ENCODE data around the gene ANTXR2. TPM values are rescaled to one million over a fixed set of nuclear protein-coding genes. Genes with fewer than 3 reads are reported as not detected.
A peak's percentile ranks its signal among the peaks of the same experiment; 100 is the strongest.

Gene ANTXR2
- total and polyA plus RNA-seq, 12 donors: 9.9 to 68.4 (median 49.2) TPM

DNA sequence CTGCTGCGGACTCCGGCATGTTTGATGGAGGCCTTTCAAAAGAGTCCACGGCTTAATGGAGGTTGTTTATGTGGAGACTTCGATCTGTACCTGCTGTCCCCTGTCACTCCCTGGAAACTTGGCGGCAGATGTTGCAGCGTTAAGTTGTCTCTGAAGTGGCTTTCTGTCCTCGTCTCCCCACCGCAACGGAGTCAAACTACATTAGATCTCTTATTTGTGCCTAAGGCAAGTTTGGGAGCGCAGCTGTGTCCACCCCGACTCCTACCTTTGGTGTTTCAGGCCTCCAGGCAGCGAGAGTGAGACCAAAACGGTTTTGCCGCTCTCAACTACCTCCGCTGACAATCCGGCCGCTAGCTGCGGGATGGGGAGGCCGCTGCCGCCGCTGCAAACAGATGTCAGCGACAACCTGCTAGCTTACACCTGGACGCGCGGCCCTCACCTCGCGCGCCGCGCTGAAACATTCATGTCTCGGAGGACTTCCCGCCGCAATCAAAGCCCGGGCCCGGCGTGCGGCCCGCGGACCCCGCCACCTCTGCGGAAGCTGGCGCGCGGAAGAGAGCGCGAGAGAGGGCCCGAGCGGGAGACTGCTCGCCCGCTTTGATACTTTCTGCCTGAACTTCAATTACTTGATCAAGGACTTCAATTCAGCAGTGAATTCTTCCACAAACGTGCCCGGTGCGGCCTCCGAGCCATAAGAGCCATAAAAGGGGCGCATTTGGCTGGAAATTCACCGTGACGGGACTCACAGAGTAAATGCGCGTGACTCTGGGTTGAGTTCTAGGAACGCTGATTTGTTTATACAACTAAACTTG, 108.4 kb downstream of the ANTXR2 start:
- Histone ChIP-seq H3K9me3 (peaks cover 0 to 10% (median 0%) of the 10 kb centered on the region in 11 donors), H3K27ac (no peak overlapping the region), H3K4me3 (no peak overlapping the region), H3K27me3 (no peaks in the 10 kb centered on the region), H3K4me1 (no peaks in the 10 kb centered on the region), H3K36me3 (peaks cover 0 to 35% (median 0%) of the 10 kb centered on the region in 9 donors)
- TF ChIP-seq, protein P1, sequence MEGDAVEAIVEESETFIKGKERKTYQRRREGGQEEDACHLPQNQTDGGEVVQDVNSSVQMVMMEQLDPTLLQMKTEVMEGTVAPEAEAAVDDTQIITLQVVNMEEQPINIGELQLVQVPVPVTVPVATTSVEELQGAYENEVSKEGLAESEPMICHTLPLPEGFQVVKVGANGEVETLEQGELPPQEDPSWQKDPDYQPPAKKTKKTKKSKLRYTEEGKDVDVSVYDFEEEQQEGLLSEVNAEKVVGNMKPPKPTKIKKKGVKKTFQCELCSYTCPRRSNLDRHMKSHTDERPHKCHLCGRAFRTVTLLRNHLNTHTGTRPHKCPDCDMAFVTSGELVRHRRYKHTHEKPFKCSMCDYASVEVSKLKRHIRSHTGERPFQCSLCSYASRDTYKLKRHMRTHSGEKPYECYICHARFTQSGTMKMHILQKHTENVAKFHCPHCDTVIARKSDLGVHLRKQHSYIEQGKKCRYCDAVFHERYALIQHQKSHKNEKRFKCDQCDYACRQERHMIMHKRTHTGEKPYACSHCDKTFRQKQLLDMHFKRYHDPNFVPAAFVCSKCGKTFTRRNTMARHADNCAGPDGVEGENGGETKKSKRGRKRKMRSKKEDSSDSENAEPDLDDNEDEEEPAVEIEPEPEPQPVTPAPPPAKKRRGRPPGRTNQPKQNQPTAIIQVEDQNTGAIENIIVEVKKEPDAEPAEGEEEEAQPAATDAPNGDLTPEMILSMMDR (IDR thresholded peaks at IDR 0.05): no peak
- ATAC-seq (peak in 1 of 8 donors; percentile 35), DNase-seq (no peak)
- intact Hi-C loops (cut with DNase I): no loop called here
- WGBS, 2 donors: 61 to 72% methylated on average over 60 of the region's 60 CpGs

DNA sequence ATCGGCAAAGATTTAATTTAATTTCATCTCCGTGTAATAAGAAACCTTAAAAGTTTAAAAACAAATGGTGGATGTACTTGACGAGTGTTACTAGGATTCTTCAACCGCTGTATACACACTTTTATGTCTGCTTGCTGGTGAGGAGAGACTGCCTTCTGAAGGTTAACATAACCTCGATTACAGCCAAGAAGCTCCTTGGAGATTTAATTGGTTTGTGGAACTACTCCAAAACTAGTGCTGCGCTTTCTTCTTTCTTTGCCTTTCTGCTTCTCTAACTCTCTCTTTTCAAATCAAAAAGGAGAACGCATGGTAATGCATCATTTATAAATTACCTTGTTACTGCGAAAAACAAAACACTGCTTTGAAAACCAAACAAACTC, 109.0 kb downstream of the ANTXR2 start:
- Histone ChIP-seq H3K4me3 (no peak overlapping the region), H3K27me3 (no peaks in the 10 kb centered on the region), H3K27ac (no peak overlapping the region), H3K9me3 (peaks cover 0 to 10% (median 0%) of the 10 kb centered on the region in 11 donors), H3K36me3 (peaks cover 0 to 35% (median 0%) of the 10 kb centered on the region in 9 donors), H3K4me1 (no peaks in the 10 kb centered on the region)
- DNase-seq (no peak), ATAC-seq (no peak)
- TF ChIP-seq, protein P1 (IDR thresholded peaks at IDR 0.05): no peak
- intact Hi-C loops (cut with DNase I): no loop called here
- WGBS, 2 donors: 88 to 89% methylated on average over 8 of the region's 8 CpGs

DNA sequence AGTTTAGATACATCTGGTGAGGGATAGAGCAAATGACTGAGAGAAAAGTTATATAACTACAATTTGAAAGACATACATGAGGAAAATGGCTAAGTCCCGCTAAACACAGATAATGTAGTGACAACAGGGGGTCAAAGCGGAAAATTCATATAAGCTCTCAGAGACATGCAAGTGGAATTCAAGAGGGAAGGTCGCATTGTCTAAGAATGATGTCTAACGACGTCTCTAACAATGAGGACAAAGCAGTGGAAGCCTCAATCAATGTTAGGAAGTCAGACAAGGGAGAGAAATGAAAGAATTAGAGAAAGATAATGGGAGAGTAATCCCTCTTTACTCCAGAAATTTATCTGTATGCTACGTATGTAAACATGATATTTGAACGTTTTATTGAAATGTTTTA, 113.4 kb downstream of the ANTXR2 start:
- TF ChIP-seq, protein P1 (IDR thresholded peaks at IDR 0.05): no peak
- peaks cover 0 to 5% (median 0%) of the 10 kb centered on the region in 11 donors for H3K9me3 ChIP-seq
- peaks cover 0 to 20% (median 0%) of the 10 kb centered on the region in 9 donors for H3K36me3 ChIP-seq
- no peak overlapping the region for H3K4me3 ChIP-seq
- intact Hi-C loops (cut with DNase I): no loop called here
- 90 to 92% methylated on average over 7 of the region's 7 CpGs for WGBS, 2 donors
- no peak overlapping the region for H3K27ac ChIP-seq
- H3K27me3 ChIP-seq: no peaks in the 10 kb centered on the region
- ATAC-seq (no peak), DNase-seq (no peak)
- H3K4me1 ChIP-seq: no peaks in the 10 kb centered on the region

DNA sequence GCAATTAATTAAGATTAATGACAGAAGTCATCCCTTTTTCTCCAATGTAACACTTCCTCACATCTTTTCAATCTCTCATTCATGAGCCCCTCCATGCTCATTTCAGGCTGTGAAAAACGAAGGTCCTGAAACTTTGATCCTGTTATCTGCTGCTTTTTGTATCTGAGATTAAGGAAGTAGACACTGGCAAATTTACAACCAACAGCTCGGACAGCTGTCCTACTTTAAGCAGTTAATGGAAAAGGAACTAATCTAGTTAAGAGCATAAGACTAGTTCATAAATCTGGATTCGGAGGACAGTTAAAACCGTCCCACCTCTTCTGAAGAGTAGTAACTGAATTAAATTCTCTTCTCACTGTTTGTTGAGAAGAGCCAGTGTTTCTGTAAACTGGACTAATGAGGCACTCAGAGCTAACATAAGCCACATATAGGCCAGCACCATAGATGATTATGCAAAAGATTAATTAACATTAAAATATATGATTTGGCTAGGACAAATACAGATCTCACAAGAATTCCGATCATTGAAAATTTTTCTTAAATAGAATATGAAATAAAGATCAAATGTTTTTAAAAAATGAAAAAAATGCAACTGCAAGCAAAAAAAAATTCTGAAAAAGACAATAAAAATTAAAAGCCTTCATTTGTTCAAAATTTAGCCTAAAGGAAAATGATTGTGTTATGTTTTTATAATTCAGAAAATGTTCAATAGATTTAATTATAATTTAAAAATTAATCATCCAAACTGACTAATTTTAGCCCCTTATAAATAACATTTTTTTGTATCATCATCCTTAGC, 114.4 kb downstream of the ANTXR2 start:
- intact Hi-C loops (cut with DNase I): no loop called here
- TF ChIP-seq, protein P1 (IDR thresholded peaks at IDR 0.05): no peak
- no peaks in the 10 kb centered on the region for H3K27me3 ChIP-seq
- H3K27ac ChIP-seq: no peak overlapping the region
- H3K4me3 ChIP-seq: no peak overlapping the region
- no peaks in the 10 kb centered on the region for H3K4me1 ChIP-seq
- WGBS, 2 donors: 59 to 67% methylated on average over 5 of the region's 5 CpGs
- ATAC-seq (no peak), DNase-seq (no peak)
- H3K36me3 ChIP-seq: peaks cover 0 to 10% (median 0%) of the 10 kb centered on the region in 9 donors
- no peaks in the 10 kb centered on the region for H3K9me3 ChIP-seq

Data from heart right ventricle (tissue), 16 donors.